Body of pancreas (tissue), 4 donors: ENCODE data around the gene C16orf95.

ENCODE experiments used
- POLR2A ChIP-seq, 3 donors: fragments of 450-650 bp; IDR thresholded peaks; one replicate each; pipeline ENCODE4 v1.6.1; 2016; ENCODE audit warnings: antibody characterized with exemption in 3 of 3, mild to moderate bottlenecking in 2 of 3
- TF ChIP-seq, protein P1 (sequence below), 7 experiments: fragments of 450-650 bp in 4 of 7; fragments of 200-600 bp in 3 of 7; sonication (generic) in 3 of 7; IDR thresholded peaks; one replicate each; pipeline ENCODE4 v1.5.1; 2016 to 2019; ENCODE audit warnings: antibody characterized with exemption in 7 of 7

DNA sequence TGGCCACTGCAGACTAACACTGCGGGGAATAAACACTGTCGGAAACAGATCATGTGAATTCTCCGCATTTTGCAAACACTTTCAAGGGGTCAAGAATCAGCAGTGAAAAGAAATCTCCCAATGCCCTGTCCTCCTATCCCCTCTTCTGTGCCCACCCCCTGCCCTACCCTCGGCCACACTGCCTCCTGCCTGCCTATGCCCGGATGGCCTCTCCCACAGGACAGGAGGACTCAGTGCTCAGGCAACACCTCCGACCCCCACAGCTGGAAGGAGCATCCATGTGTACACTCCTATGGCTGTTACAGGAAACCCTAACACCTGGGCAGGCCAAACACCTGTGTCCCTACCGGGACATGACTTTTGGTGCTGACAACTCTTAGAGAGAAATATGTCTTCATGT, 41.9 kb upstream of the C16orf95 start:
- TF ChIP-seq, protein P1, sequence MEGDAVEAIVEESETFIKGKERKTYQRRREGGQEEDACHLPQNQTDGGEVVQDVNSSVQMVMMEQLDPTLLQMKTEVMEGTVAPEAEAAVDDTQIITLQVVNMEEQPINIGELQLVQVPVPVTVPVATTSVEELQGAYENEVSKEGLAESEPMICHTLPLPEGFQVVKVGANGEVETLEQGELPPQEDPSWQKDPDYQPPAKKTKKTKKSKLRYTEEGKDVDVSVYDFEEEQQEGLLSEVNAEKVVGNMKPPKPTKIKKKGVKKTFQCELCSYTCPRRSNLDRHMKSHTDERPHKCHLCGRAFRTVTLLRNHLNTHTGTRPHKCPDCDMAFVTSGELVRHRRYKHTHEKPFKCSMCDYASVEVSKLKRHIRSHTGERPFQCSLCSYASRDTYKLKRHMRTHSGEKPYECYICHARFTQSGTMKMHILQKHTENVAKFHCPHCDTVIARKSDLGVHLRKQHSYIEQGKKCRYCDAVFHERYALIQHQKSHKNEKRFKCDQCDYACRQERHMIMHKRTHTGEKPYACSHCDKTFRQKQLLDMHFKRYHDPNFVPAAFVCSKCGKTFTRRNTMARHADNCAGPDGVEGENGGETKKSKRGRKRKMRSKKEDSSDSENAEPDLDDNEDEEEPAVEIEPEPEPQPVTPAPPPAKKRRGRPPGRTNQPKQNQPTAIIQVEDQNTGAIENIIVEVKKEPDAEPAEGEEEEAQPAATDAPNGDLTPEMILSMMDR (IDR thresholded peaks at IDR 0.05) = no peak
- TF ChIP-seq POLR2A (IDR thresholded peaks at IDR 0.05) = no peak
